ENCODE results near the gene DCAF8.
A peak's percentile ranks its signal among the peaks of the same experiment; 100 is the strongest.

Gene DCAF8

GRCh38 chr1:160264795-160265307 is 2.5 kb upstream of the DCAF8 start:
- no peak for DNase-seq (ENCODE audit: low read depth in 2 of 2, low spot score in 1 of 2)

DNA sequence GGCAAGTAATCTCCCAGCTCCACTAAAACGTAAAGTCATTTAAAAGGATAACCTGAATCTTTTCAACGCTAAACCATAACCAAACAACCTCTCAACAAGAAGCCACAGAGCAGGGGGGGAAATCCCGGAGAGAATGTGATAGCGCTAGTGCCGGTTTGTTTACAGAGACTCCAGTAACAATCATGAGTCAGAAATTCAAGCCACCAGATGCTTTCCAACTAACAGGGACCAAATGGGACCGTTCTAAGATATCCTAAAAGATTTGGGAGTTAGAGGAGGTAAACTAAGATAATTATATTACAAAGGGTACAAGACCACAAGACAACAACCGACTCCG is 825 bp downstream of the DCAF8 start:
- DNase-seq (ENCODE audit: low read depth in 2 of 2, low spot score in 1 of 2) = peak; percentile 13 to 49

DNA sequence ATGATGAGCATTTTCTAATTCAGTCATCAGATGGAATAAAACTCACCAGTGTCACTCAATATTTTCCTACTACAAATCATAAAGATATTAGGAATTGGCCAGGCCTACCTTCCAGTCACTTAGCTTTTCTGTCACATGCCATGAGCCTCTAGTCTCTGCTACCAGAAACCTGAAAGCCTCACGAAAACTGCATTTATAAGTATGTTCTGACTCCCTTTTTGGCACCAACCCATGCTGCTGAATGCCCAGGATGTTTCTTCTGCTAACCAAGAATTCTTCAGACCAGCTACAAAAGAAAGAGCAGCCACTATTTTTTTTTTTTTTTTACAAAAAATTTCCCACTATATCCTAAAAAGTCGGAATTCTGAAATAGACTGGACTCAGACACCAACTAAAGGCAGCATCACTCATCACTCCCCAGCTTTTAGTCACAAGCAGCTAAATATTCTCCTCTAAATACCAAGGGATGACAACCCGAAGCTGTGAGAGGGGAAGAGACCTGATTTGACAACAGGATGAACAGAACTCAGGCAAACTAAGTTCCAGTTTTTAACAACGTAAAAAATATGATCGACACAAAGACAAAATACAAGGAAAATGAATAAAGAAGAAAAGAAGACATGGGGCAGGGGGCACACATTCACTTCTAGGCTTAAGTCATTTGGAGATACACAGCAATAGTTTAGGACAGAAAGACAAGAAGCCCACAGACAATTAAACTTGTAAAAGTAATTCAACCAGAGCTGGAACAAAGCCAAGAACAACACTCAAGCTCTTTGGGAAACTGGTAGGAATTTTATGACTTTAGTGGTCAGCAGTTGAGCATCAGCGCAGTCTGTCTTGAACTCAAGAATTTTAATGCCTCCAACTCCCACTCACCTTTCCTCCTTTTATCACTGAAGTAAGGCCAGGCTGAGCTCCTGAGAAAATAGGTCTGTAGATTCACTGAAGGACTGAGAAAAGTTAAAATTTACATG is 1.7 kb downstream of the DCAF8 start:
- DNase-seq (ENCODE audit: low read depth in 2 of 2, low spot score in 1 of 2) = no peak

GRCh38 chr1:160258177-160258798 is 4.1 kb downstream of the DCAF8 start:
- no peak for DNase-seq (ENCODE audit: low read depth in 2 of 2, low spot score in 1 of 2)

DNA sequence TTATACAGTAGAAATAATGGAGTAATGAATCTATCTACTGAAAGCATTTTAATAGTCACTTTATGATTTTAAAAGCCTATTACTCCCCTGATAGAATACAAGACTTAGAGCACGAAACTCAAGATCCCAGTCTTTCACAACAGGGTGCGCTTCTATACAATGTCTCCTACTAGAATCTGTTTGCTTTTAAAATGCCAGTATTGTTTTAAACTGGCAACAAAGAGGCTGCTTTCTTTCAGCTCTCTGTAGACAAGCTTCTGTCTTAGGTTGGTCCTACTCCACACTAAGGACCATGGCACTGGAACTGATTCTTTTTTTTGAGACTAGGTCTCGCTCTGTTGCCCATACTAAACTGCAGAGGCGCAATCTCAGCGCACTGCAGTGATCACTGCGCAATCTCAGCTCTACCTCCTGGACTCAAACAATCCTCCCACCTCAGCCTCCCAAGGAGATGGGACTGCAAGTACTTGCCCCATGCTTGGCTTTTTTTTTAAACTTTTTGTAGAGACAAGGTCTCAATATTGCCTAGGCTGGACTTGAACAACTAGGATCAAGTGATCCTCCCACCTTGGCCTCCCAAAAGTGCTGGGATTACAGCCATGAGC is 4.8 kb downstream of the DCAF8 start:
- DNase-seq (ENCODE audit: low read depth in 2 of 2, low spot score in 1 of 2) = no peak

- DNase-seq (ENCODE audit: low read depth in 2 of 2, low spot score in 1 of 2) = no peak
Measured at GRCh38 chr1:160256396-160257046, 5.8 kb downstream of the DCAF8 start.

GRCh38 chr1:160255781-160256300 is 6.5 kb downstream of the DCAF8 start:
- DNase-seq (ENCODE audit: low read depth in 2 of 2, low spot score in 1 of 2) = no peak

GRCh38 chr1:160251687-160252526 is 10.4 kb downstream of the DCAF8 start:
- peak in 1 of 2 donors; percentile 25 for DNase-seq (ENCODE audit: low read depth in 2 of 2, low spot score in 1 of 2)

DNA sequence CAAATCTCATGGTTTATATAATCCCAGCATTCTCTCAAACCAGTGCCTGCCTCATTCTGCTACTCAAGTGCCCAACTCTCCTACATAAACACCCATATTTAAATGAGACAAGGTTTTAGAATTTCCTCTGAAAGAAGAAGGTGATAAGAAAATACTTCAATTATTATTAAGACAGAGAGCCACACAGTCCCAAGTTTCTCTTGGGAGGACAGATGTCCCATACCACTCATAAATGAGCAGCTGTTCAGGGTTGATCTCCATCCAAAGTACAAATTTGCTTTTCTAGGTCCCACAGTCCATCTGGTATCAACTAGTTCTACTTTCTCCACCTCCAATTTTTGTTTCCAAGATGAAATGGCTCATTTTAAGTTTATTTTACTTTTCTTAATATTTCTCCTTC is 11.3 kb downstream of the DCAF8 start:
- no peak for DNase-seq (ENCODE audit: low read depth in 2 of 2, low spot score in 1 of 2)

GRCh38 chr1:160247053-160247452 is 15.3 kb downstream of the DCAF8 start:
- no peak for DNase-seq (ENCODE audit: low read depth in 2 of 2, low spot score in 1 of 2)

- no peak for DNase-seq (ENCODE audit: low read depth in 2 of 2, low spot score in 1 of 2)
Measured at GRCh38 chr1:160245434-160245833, 16.9 kb downstream of the DCAF8 start.

DNA sequence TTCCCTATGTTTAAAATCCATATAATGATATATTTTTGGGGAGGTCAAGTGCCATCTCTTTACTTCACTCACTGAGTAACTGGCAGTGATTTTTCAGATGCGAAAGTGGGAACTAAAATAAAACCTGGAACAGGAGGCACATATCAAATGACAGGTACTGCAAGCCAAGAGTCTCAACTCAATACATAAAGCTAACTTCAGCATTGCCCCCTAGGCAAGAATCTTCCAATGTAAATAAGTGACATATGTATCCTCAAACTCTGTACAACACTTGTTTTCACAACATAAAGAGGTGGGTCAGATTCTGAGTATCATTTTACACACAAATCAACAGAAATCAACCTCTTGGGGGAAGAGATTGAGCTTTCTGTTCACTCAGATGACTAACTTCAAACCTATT is 18.1 kb downstream of the DCAF8 start:
- no peak for DNase-seq (ENCODE audit: low read depth in 2 of 2, low spot score in 1 of 2)

DNA sequence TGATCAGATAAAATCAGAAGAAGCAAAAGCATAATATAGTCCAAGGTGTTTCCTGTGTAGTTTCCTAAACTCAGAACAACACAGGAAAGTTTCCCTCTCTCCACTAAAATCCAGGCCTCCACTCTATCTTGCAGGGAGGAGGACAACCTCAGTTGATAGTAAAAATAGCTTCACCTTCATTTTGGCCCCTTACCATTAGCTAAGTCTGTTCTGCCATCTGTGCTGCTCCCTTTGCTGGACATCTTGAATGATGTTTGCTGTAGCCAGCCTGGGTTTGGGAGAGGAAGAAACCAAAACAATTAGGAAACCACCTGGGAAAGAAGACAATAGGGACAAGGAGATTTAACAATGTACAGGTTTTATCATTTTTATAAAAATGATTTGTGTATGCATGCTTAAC is 18.6 kb downstream of the DCAF8 start:
- no peak for DNase-seq (ENCODE audit: low read depth in 2 of 2, low spot score in 1 of 2)

GRCh38 chr1:160239582-160240299 is 22.6 kb downstream of the DCAF8 start:
- no peak for DNase-seq (ENCODE audit: low read depth in 2 of 2, low spot score in 1 of 2)

DNA sequence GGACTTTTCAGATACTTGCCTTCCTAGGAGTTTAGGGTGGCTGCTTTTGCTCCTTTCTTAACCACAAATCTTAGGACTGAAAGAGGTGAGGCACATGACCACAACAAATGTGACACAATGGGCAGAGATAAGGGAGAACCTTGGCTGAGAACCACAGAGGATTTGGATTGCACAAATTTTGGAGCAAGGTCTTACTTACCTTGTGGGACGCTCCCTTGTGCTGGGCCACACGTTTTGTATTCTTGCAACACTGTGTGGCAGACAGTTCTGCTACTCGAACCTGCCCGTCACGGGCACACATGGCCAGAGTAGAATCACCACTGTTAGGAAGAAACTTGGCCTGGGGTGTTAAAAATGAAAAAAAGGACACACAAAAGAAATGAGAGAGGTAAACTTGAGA is 23.9 kb downstream of the DCAF8 start:
- DNase-seq (ENCODE audit: low read depth in 2 of 2, low spot score in 1 of 2) = no peak

DNA sequence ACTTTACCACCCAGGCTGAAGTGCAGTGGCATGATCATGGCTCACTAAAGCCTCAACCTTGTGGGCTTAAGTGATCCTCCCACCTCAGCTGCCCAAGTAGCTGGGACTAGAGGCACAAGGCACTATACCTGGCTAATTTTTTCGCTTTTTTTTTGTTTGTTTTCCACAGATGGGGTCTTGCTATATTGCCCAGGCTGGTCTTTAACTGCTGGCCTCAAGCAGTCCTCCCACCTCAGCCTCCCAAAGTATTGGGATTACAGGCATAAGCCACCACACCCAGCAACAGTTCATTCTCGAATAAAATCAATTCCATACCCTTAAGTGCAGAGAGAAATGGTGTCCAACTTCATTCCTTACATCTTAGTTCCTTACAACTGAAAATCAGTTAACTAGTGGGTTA is 24.8 kb downstream of the DCAF8 start:
- no peak for DNase-seq (ENCODE audit: low read depth in 2 of 2, low spot score in 1 of 2)

- no peak for DNase-seq (ENCODE audit: low read depth in 2 of 2, low spot score in 1 of 2)
Measured at GRCh38 chr1:160236806-160237205, 25.5 kb downstream of the DCAF8 start.

DNA sequence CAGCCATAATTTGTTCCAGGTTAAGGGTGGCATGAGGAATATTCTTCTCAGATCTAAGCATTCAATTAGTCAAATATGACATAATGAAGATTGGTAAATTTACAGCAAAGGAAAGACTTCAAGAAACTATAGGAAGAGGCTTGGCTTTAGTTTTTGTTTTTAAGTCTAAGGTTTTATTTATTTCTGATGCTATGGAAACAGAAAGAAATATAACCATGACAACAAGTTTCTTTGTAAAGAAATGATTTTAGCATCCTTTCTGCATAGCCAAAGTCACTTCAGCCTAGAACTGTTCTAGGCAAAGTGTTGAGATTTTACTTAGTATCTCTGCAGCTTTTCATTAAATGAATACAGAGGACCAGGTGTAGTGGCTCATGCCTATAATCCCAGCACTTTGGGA is 29.4 kb downstream of the DCAF8 start:
- no peak for DNase-seq (ENCODE audit: low read depth in 2 of 2, low spot score in 1 of 2)

GRCh38 chr1:160228431-160228830 is 33.9 kb downstream of the DCAF8 start:
- no peak for DNase-seq (ENCODE audit: low read depth in 2 of 2, low spot score in 1 of 2)

DNA sequence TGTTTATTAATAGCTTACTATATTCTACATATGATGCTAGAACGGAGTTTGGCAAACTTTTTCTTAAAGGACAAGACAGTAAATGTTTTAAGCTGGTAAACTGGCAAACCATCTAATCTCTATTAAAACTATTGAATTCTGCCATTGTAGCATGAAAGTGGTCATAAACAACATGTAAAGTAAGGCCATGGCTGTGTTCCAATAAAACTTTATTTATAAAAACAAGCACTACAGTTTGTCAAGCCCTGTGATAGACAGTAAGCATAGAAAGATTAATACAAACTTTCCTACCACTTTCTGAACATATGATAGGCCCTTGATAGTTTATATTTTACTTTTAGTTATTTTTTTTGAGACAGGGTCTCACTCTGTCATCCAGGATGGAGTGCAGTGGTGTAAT is 34.8 kb downstream of the DCAF8 start:
- no peak for DNase-seq (ENCODE audit: low read depth in 2 of 2, low spot score in 1 of 2)

All from stimulated activated CD8-positive, alpha-beta memory T cell treated with anti-CD3 and anti-CD28 coated beads, Interleukin-4, amount 100 ng/mL, for 1 hour (primary cell).